Loucy (cell line): ENCODE data around the gene WWOX.
"Not testable (repeated sequence)": the region's sequence is repeated elsewhere in the genome, so short reads cannot be mapped to it uniquely, and the experiment has no call there.

ENCODE experiments used
- H2AFZ ChIP-seq: fragments of 200-600 bp; sonication (generic); 2 replicates; pipeline ENCODE4 v1.6.0; 2016; ENCODE audit warnings: antibody characterized with exemption, mild to moderate bottlenecking, low read length, moderate library complexity
- H3F3A ChIP-seq: fragments of 200-600 bp; 2 replicates; pipeline ENCODE4 v1.6.0; 2016; ENCODE audit warnings: antibody characterized with exemption, low read depth, mild to moderate bottlenecking
- H3K27me3 ChIP-seq: fragments of 200-600 bp; sonication (generic); 2 replicates; pipeline ENCODE4 v1.6.1; 2014; ENCODE audit warnings: low read length, mild to moderate bottlenecking; ENCODE audit not compliant: insufficient read depth, poor library complexity, severe bottlenecking
- H3K36me3 ChIP-seq: fragments of 200-600 bp; sonication (generic); 2 replicates; pipeline ENCODE4 v1.6.1; 2016; ENCODE audit warnings: low read length; ENCODE audit not compliant: insufficient read depth
- H3K4me1 ChIP-seq: fragments of 200-600 bp; sonication (generic); 2 replicates; pipeline ENCODE4 v1.5.1; 2014; ENCODE audit warnings: low read length, mild to moderate bottlenecking; ENCODE audit not compliant: insufficient read depth, poor library complexity, severe bottlenecking
- H3K4me2 ChIP-seq: fragments of 200-600 bp; sonication (generic); 2 replicates; pipeline ENCODE4 v1.6.0; 2014; ENCODE audit warnings: antibody characterized with exemption, low read length, low read depth, mild to moderate bottlenecking; ENCODE audit not compliant: poor library complexity, severe bottlenecking
- H3K4me3 ChIP-seq: fragments of 200-600 bp; sonication (generic); 2 replicates; pipeline ENCODE4 v1.5.1; 2014; ENCODE audit warnings: low read length, mild to moderate bottlenecking, mixed read lengths; ENCODE audit not compliant: poor library complexity, severe bottlenecking
- H3K79me2 ChIP-seq: fragments of 200-600 bp; sonication (generic); 2 replicates; pipeline ENCODE4 v1.6.1; 2014; ENCODE audit warnings: low read length; ENCODE audit not compliant: insufficient read depth
- H3K9ac ChIP-seq: fragments of 200-600 bp; sonication (generic); 2 replicates; pipeline ENCODE4 v1.6.0; 2014; ENCODE audit warnings: mild to moderate bottlenecking, low read depth, low read length, moderate library complexity; ENCODE audit not compliant: poor library complexity, severe bottlenecking
- H3K9me2 ChIP-seq: fragments of 200-600 bp; sonication (generic); replicated peaks from 2 replicates; pipeline ENCODE4 v1.6.1; 2016; ENCODE audit warnings: low read depth, low read length, mixed read lengths
- H3K9me3 ChIP-seq: fragments of 200-600 bp; sonication (generic); 2 replicates; pipeline ENCODE4 v1.6.1; 2014; ENCODE audit warnings: mild to moderate bottlenecking, antibody characterized with exemption, low read length, low read depth; ENCODE audit not compliant: insufficient read depth
- H4K20me1 ChIP-seq: fragments of 200-600 bp; sonication (generic); 2 replicates; pipeline ENCODE4 v1.6.0; 2014; ENCODE audit warnings: antibody characterized with exemption, low read length, mild to moderate bottlenecking; ENCODE audit not compliant: insufficient read depth, poor library complexity, severe bottlenecking
- CTCF ChIP-seq: fragments of 200-600 bp; sonication (generic); conservative IDR thresholded peaks from 2 replicates; pipeline ENCODE4 v1.5.1; 2014; ENCODE audit warnings: mild to moderate bottlenecking, antibody characterized with exemption, low read length
- EZH2phosphoT487 ChIP-seq: fragments of 200-600 bp; IDR thresholded peaks from 2 replicates; pipeline ENCODE4 v1.6.1; 2018; ENCODE audit warnings: antibody characterized with exemption, mild to moderate bottlenecking, moderate library complexity, borderline replicate concordance

Gene WWOX

DNA sequence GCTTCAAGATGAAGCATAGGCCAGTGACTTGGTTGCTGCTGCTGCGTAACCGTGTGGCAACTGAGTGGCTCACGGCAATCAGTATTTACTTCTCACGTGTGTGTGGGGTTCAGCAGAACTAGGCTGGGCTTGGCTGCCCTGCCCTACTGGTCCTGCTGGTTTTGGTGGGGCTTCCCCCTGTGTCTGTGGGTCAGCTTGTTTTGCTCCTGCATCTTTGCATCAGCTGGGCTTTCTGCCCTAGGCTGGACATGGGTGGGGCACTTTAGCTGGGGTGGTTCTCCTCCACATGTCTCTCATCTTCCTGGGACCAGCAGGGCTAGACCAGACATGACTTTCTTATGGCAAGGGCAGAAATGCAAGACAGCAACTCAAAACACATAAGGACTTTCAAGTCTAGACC lies 950.6 kb downstream of the WWOX start:
- Histone ChIP-seq H3K79me2 (no peaks in the 10 kb centered on the region), H3K4me2 (no peak overlapping the region), H3K4me1 (peaks cover 13% of the 10 kb centered on the region), H2AFZ (no peak overlapping the region), H3K4me3 (no peak overlapping the region), H3F3A (no peaks in the 10 kb centered on the region), H3K9ac (no peak overlapping the region), H3K27me3 (no peaks in the 10 kb centered on the region), H3K36me3 (no peaks in the 10 kb centered on the region), H3K9me3 (no peaks in the 10 kb centered on the region), H4K20me1 (no peaks in the 10 kb centered on the region), H3K9me2 (no peaks in the 10 kb centered on the region)
- TF ChIP-seq CTCF: no peak
- TF ChIP-seq EZH2phosphoT487: no peak

DNA sequence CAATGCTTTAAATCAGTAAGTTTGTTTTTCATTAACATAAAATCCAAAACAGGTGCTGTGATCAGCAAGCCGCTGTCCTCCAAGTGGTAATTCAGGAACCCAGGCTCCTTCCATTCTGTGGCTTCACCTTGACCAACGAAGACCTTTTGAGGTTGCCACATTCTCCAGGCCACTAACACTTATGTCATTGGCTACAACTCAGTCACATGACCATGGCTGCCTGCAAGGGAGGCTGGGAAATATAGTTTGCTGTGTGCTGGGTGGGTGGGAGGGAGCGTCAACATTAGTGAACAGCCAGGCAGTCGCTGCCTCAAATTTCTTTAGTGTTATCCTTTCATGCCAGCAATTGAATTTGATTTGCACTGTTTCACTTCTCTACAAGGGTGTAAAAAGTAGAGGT lies 951.9 kb downstream of the WWOX start:
- Histone ChIP-seq H3K27me3 (no peaks in the 10 kb centered on the region), H3K9me3 (no peaks in the 10 kb centered on the region), H3K4me1 (peaks cover 26% of the 10 kb centered on the region), H3K4me2 (no peak overlapping the region), H3F3A (no peaks in the 10 kb centered on the region), H3K79me2 (no peaks in the 10 kb centered on the region), H3K9ac (no peak overlapping the region), H2AFZ (no peak overlapping the region), H3K4me3 (no peak overlapping the region), H3K9me2 (no peaks in the 10 kb centered on the region), H3K36me3 (no peaks in the 10 kb centered on the region), H4K20me1 (no peaks in the 10 kb centered on the region)
- no peak for TF ChIP-seq EZH2phosphoT487
- TF ChIP-seq CTCF: no peak

DNA sequence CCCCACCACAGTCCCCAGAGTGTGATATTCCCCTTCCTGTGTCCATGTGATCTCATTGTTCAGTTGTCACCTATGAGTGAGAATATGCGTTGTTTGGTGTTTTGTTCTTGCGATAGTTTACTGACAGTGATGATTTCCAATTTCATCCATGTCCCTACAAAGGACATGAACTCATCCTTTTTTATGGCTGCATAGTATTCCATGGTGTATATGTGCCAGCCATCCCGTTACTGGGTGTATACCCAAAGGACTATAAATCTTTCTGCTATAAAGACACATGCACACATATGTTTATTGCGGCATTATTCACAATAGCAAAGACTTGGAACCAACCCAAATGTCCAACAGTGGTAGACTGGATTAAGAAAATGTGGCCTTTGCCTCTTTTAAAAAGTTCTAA lies 952.7 kb downstream of the WWOX start:
- H3K9ac ChIP-seq, H3F3A ChIP-seq, H3K27me3 ChIP-seq, H2AFZ ChIP-seq, H3K9me3 ChIP-seq, H3K4me3 ChIP-seq, H3K9me2 ChIP-seq, H3K79me2 ChIP-seq, H3K4me2 ChIP-seq, H3K36me3 ChIP-seq, H4K20me1 ChIP-seq: not testable (repeated sequence)
- peaks cover 31% of the 10 kb centered on the region for H3K4me1 ChIP-seq

GRCh38 chr16:79053577-79053976 lies 954.1 kb downstream of the WWOX start:
- no peak for TF ChIP-seq EZH2phosphoT487
- no peak for TF ChIP-seq CTCF
- Histone ChIP-seq H4K20me1 (no peaks in the 10 kb centered on the region), H3K27me3 (no peaks in the 10 kb centered on the region), H3K9me3 (no peaks in the 10 kb centered on the region), H3K9me2 (no peaks in the 10 kb centered on the region), H3K4me1 (peaks cover 38% of the 10 kb centered on the region), H2AFZ (no peak overlapping the region), H3K4me2 (no peak overlapping the region), H3F3A (no peaks in the 10 kb centered on the region), H3K9ac (no peak overlapping the region), H3K36me3 (no peaks in the 10 kb centered on the region), H3K79me2 (no peaks in the 10 kb centered on the region), H3K4me3 (no peak overlapping the region)
